Fibroblast of peridontal ligament (primary cell): ENCODE measurements around the gene FURIN.
A peak's percentile ranks its signal among the peaks of the same experiment; 100 is the strongest.
"Not testable (repeated sequence)": the region's sequence is repeated elsewhere in the genome, so short reads cannot be mapped to it uniquely, and the experiment has no call there.

Experiments used
- DNase-seq: peaks from one replicate; pipeline ENCODE4 v3.0.0-alpha.2; 2010; ENCODE audit errors: extremely low read depth

FURIN gene

DNA sequence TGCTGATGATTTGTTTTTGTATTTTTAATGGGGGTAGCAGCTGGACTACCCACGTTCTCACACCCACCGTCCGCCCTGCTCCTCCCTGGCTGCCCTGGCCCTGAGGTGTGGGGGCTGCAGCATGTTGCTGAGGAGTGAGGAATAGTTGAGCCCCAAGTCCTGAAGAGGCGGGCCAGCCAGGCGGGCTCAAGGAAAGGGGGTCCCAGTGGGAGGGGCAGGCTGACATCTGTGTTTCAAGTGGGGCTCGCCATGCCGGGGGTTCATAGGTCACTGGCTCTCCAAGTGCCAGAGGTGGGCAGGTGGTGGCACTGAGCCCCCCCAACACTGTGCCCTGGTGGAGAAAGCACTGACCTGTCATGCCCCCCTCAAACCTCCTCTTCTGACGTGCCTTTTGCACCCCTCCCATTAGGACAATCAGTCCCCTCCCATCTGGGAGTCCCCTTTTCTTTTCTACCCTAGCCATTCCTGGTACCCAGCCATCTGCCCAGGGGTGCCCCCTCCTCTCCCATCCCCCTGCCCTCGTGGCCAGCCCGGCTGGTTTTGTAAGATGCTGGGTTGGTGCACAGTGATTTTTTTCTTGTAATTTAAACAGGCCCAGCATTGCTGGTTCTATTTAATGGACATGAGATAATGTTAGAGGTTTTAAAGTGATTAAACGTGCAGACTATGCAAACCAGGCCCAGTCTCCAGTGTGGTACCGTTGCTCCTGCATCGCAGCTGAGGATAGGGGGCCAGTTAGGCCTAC, 14.6 kb downstream of the FURIN start:
- DNase-seq = no peak

DNA sequence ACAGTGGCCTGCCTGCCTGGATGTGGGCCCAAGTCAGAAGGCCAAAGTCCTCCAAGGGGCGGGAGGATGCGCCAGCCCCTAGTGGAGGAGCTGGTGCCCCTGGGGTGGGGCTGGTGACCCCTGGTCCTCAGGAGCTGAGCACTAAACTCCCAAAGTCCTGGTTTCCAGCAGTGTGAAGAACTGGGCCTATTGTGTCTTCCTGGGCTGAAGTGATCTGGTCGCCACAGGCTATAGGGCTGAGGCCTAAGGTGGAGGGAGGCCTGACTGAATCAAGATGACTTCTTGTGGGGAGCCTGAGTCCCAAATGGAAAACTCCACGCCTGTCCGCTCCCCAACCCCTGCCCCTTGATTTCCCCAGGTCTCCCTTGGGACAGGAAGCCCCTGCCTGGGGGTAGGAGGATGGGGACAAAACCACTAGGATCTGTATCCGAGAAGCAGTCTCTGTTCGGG, 15.2 kb downstream of the FURIN start:
- no peak for DNase-seq

DNA sequence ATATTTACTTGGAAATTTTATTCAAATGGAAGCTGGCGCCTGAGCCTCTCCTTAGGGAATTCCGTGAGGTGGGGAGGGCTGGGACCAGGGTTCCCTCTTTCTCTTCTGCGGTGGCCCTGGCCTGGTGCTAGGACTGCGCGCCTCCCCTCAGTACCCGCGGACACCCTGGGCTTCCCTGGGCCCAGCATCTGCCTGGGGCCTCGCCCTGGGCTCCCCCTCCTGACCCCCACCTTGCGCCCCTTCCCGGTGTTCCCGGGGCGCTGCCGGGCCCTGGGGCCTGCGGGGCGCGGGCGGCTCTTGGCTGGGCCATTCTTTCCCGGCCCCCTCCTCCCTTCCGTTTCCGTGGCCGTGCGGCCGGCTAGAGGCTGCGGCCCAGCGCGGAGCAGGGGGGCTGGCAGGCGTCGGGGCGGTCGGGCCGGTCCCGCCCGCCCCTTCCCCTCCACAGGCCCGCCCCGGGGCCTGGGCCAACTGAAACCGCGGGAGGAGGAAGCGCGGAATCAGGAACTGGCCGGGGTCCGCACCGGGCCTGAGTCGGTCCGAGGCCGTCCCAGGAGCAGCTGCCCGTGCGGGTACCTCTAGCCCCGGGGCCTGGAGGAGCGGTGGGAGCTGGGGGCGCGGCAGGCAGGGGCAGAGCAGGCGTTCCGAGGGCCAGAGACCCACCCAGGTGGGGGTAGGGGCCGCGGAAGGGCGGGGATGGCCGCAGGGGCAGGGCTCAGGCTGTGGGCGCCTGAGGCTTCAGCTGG, 15.8 kb downstream of the FURIN start, which contains the start of gene FES:
Gene FES (plus strand): TSS at position 529 of the 743 bp plus-strand sequence. CDS start 542 bp downstream, outside the sequence.
- DNase-seq = peak; percentile 52

DNA sequence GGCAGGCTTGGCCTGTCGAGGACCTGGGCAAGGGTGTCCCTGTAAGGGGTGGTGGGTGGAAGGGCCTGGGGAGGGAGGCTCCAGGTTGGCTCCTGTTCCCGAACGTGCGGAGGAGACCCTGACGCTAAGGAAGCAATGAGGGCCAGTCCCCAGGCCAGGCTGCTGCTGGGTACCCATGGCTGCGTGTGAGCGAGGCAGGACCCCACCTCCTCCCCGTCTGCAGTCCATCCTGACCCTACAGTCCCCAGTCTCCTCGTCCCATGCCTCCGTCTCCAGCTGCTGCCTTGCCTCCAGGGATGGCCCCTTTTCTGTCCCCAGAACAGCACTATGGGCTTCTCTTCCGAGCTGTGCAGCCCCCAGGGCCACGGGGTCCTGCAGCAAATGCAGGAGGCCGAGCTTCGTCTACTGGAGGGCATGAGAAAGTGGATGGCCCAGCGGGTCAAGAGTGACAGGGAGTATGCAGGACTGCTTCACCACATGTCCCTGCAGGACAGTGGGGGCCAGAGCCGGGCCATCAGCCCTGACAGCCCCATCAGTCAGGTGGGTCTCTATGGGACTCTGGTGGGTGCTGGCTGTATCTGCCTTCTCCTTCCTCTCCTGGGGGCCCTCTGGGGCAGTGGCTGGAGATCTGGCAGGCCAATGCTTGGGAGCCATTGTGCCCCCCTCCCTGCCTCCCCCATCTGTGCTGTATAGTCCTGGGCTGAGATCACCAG, 16.5 kb downstream of the FURIN start:
- no peak for DNase-seq

DNA sequence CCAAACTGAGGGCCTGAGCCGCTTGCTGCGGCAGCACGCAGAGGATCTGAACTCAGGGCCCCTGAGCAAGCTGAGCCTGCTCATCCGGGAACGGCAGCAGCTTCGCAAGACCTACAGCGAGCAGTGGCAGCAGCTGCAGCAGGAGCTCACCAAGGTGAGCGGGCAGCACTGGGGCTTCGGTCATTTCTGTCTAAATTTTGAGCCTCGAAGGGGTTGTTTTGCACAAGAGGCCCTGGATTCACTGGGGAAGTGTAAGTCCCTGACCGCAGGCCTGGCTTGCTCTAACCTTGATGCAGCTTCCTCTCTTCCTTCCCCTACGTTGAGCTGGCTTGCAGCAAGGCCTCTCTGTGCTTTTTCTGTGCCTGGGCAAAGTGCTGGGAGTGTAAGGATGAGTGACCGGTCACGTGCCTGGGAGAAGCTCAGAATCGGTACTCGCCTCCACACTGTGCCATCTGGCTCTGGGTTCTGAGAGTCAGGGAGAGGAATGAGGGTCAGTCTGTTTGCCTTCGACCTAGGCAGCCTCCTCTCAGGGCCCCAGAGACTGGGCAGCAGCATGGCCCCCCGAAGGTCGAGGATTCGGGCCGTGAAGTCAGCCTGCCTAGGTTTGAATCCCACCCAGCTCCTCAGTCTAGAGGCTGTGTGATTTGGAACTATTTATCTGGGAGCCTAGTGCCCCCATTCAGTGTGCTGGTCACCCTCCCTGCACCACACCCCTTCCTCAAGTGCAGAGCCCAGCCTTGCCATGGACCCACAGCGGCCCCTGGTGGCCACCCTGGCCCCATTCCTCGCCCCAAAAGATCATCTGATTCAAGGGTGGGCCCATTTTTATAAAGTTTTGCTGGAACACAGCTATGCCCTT, 17.3 kb downstream of the FURIN start:
- DNase-seq = peak; percentile 66

DNA sequence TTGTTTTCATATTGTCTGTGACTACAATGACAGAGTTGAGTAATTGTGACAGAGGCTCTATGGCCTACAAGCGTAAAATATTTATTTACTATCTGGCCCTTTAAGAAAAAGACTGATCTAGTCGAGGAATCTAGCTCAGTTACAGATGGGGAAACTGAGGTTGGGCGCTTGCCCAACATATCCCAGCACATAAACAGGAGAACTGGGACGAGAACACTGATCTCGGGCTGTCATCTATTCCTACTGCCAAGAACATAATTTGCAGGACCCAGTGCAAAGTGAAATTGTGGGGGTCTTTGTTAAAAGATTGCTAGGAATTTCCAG, 17.9 kb downstream of the FURIN start:
- no peak for DNase-seq

DNA sequence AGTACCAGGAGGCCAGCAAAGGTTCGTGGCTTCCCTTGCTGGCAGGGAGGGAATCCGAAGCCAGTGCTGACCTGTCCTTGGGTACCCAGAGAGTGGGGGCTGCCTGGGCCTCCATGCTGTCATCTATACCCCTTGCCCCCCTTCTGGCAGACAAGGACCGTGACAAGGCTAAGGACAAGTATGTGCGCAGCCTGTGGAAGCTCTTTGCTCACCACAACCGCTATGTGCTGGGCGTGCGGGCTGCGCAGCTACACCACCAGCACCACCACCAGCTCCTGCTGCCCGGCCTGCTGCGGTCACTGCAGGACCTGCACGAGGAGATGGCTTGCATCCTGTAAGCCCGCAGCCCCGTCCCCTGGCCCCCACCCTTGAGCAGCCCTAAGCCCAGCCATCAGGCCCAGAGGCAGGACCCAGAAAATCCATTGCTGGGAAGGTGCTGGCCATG, 18.7 kb downstream of the FURIN start:
- no peak for DNase-seq

DNA sequence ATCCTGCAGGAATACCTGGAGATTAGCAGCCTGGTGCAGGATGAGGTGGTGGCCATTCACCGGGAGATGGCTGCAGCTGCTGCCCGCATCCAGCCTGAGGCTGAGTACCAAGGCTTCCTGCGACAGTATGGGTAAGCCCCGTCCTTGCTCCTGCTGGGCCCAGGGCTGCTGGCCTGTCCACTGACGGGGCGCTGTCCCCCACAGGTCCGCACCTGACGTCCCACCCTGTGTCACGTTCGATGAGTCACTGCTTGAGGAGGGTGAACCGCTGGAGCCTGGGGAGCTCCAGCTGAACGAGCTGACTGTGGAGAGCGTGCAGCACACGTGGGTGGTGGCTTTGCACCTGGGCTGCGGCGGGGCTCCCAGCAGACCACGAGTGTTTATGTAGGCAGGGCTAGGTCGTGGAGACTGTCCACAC, 20.9 kb downstream of the FURIN start:
- no peak for DNase-seq

DNA sequence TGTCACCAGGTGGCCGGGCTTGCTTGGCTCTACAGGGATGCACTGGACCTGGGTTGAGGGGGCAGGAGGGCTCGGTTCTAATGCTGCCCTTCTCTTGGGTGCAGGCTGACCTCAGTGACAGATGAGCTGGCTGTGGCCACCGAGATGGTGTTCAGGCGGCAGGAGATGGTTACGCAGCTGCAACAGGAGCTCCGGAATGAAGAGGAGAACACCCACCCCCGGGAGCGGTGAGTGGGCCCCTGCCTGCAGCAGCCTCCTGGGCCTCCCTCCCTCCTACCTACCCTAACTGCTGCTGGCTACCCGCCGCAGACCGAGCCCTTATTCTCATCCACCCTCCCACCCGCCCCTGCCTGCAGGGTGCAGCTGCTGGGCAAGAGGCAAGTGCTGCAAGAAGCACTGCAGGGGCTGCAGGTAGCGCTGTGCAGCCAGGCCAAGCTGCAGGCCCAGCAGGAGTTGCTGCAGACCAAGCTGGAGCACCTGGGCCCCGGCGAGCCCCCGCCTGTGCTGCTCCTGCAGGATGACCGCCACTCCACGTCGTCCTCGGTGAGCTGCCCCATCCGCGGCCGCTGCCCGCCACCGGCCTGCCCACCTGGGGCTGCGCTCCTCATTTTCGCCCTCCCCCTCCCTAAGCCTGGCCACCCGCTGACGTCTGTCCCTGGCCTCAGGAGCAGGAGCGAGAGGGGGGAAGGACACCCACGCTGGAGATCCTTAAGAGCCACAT, 21.5 kb downstream of the FURIN start:
- no peak for DNase-seq

DNA sequence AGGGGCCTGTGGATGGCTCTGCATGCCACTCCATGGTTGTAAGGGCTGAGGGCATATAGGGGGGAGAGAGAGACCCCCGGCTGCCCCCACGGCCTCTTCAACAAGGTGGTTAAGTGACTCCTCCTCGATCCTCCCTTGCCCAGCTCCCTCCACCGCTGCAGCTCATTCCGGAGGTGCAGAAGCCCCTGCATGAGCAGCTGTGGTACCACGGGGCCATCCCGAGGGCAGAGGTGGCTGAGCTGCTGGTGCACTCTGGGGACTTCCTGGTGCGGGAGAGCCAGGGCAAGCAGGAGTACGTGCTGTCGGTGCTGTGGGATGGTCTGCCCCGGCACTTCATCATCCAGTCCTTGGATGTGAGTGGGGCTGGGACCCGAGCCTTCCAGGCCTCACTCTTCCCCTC, 22.5 kb downstream of the FURIN start:
- no peak for DNase-seq

DNA sequence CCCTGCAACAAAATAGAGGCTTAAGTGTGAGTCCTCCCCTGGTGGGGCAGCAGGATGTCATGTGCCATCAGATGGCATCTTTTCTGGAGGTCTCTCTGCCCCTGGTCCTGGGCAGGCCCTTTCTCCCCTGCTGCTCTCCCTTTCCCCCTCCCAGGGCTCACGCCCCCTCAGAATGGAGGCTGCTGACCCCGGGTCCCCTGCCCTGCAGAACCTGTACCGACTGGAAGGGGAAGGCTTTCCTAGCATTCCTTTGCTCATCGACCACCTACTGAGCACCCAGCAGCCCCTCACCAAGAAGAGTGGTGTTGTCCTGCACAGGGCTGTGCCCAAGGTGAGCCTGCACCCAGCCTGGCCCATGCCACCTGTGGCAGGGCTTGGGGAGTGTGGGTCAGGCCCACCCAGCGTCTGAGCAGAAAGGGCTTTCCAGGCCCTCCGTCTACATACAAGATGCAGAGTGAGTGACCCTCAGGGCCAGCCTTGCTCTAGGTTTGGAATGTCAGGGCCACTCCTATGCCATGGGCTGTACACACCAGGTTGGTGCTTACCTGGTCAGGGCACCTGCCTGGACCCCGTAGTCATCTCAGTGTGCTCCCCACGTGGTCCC, 23.1 kb downstream of the FURIN start:
- DNase-seq = no peak

DNA sequence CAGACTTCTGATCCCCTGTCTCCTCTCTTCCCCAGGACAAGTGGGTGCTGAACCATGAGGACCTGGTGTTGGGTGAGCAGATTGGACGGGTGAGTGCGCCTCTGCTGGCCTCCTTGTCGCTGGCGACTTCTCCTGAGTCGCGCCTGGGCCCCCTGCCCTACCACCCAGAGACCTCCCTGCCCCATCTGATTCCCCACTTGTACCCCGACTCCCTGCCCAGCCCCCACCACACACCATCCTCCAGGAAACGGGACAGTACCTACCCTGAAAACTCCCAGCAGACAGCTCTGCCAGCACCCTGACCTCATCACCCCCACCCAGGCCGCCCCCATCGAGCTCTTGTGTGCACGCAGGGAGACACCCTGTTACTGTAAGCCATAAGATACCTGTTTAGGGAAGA, 23.6 kb downstream of the FURIN start:
- no peak for DNase-seq

DNA sequence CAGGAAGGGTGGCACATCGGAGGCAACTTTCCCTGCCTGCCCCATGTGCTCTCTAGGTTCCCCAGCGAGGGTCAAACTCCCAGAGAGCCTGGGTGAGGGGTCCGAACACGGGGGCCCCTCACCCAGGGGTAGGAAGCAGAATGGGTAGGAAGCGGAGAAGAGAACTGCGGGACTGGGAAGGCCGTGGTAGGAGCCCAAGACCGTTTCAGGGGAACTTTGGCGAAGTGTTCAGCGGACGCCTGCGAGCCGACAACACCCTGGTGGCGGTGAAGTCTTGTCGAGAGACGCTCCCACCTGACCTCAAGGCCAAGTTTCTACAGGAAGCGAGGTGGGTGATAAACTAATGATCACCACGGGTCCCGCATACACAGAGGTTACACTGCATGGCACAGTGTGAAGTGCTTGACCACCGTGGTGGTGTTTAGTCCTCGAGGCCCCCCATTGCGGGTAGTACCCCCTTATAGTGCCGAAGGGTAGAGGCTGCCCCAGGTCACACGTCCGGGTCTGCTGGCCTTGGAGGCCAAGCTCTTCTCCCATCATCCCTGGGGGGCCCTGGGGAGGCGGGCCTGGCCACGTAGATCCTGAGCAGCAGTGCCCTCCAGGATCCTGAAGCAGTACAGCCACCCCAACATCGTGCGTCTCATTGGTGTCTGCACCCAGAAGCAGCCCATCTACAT, 24.2 kb downstream of the FURIN start:
- DNase-seq = no peak

DNA sequence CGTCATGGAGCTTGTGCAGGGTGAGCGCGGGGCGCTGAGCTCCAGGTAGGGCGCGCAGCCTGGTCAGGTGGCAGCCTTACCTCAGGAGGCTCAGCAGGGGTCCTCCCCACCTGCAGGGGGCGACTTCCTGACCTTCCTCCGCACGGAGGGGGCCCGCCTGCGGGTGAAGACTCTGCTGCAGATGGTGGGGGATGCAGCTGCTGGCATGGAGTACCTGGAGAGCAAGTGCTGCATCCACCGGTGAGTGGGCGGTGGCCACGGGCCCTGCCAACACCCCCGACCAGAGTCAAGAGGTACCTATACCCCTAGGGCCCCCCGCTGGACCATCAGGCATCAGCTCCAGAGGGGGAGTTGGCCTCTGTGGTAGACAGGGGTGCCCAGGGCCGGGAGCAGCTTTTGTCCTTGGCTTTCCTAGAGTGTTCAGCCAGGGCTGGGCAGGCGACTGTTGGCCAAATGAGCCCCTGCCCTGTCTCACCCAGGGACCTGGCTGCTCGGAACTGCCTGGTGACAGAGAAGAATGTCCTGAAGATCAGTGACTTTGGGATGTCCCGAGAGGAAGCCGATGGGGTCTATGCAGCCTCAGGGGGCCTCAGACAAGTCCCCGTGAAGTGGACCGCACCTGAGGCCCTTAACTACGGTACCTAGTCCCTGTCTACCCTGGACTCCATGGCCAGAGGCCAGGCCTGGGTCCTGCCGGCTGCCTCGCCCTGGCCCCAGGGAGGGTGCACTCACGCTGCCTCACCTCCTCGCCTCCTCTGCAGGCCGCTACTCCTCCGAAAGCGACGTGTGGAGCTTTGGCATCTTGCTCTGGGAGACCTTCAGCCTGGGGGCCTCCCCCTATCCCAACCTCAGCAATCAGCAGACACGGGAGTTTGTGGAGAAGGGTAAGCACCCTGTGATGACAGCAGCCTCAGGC, 25.0 kb downstream of the FURIN start:
- DNase-seq = no peak

DNA sequence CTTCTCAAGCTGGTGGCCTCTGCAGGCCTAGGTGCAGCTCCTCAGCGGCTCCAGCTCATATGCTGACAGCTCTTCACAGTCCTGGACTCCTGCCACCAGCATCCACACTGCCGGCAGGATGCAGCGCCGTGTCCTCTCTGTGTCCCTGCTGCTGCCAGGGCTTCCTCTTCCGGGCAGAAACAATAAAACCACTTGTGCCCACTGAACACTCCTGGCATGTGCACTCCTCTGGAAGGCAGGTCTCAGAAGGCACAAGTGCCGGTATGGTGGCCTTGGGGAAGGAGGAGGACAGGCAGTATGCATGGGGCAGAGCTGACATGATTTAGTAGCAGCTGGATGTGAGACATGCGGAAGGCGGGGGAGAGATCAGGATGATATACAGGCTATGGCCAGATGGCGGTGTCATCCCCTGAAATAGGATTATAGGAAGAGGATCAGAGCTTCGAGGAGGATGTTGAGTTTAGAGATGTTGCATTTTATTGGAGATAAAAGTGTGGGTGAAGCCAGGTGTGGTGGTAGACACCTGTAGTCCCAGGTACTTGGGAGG, 27.3 kb downstream of the FURIN start:
- DNase-seq = no peak

DNA sequence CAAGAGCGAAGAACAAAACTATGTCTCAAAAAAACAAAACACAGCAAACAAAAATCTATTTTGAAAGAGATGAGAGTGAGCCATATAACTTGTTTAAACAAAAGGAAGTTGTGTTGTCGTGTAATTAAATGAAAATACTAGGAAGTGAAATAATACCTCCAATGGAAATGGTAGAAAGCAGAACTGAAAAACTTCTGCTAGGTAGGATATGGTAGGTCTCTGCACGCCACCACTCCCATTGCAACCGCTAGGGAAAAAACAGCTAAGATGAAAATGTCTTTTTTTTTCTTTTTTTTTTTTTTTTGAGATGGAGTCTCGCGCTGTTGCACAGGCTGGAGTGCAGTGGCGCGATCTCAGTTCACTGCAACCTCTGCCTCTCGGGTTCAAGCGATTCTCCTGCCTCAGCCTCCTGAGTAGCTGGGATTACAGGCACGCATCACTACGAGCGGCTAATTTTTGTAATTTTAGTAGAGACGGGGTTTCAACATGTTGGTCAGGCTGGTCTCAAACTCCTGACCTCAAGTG, 28.8 kb downstream of the FURIN start:
- not testable (repeated sequence) for DNase-seq

DNA sequence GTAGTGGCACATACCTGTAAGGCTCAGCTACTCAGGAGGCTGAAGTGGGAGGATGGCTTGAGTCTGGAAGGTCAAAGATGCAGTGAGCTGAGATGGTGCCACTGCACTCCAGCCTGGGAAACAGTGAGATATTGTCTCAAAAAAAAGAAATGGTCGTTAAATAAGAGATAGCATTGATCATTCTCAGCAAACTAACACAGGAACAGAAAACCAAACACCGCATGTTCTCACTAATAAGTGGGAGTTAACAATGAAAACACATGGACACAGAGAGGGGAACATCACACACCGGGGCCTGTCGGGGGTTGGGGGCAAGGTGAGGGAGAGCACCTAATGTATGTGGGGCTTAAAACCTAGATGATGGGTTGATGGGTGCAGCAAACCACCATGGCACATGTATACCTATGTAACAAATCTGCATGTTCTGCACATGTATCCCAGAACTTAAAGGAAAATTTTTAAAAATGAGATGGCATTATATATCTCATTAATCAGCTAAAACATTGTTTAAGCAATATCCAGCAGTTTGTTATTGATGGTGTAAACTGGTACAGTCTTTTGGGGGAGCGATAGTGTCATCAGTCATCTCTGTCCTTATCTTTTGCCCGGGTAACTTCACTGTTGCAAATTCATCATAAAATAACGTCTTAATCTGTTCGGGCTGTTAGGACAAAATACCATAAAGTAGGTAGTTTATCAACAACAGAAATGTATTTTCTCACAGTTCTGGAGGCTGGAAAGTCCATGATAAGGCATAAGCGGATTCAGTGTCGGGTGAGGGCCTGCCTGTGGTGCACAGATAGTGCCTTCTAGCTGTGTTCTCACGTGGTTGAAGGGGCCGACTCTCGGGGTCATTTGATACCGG, 33.0 kb downstream of the FURIN start:
- DNase-seq = no peak
